ENCODE measurements around the gene SAPCD2.

SAPCD2 gene

GRCh38 chr9:137026384-137026783 is 44.0 kb downstream of the SAPCD2 start:
- H3K4ac ChIP-seq (ENCODE audit: low read depth, low read length): no peak overlapping the region
- H4K8ac ChIP-seq (ENCODE audit: low read depth, low read length): no peak overlapping the region
- no peak overlapping the region for H3K27ac ChIP-seq (ENCODE audit: low read depth, low read length)
- no peaks in the 10 kb centered on the region for H3K36me3 ChIP-seq (ENCODE audit: control insufficient read depth, insufficient read depth, low read length)
- no peak overlapping the region for H2BK15ac ChIP-seq (replicated peaks; ENCODE audit: low read depth)
- no peak overlapping the region for H3K9ac ChIP-seq (ENCODE audit: low read length)
- H3K27me3 ChIP-seq (ENCODE audit: insufficient read depth, low read length, poor library complexity): no peaks in the 10 kb centered on the region
- no peak for DNase-seq
- H3K56ac ChIP-seq (ENCODE audit: low read length): no peak overlapping the region
- no peak overlapping the region for H3K4me3 ChIP-seq (ENCODE audit: low read length)
- H2AK5ac ChIP-seq (ENCODE audit: low read length): no peak overlapping the region
- no peak overlapping the region for H4K5ac ChIP-seq (ENCODE audit: low read length)
- no peaks in the 10 kb centered on the region for H3K79me2 ChIP-seq (ENCODE audit: control insufficient read depth, insufficient read depth, low read length)
- no peak overlapping the region for H3K18ac ChIP-seq (ENCODE audit: low read length)
- no peaks in the 10 kb centered on the region for H3K4me1 ChIP-seq (ENCODE audit: control insufficient read depth, low read depth, low read length)
- H2BK120ac ChIP-seq (ENCODE audit: low read depth, low read length): no peak overlapping the region
- no peak overlapping the region for H2BK5ac ChIP-seq (ENCODE audit: low read length)
- WGBS (ENCODE audit: extremely low coverage, insufficient coverage, low lambda C conversion rate): no CpG with 5 or more reads among the region's 2 CpGs
- no peak overlapping the region for H3K23ac ChIP-seq (ENCODE audit: low read length)
- H3K79me1 ChIP-seq (ENCODE audit: low read length): no peaks in the 10 kb centered on the region
- H3K4me2 ChIP-seq (ENCODE audit: low read length): no peak overlapping the region

DNA sequence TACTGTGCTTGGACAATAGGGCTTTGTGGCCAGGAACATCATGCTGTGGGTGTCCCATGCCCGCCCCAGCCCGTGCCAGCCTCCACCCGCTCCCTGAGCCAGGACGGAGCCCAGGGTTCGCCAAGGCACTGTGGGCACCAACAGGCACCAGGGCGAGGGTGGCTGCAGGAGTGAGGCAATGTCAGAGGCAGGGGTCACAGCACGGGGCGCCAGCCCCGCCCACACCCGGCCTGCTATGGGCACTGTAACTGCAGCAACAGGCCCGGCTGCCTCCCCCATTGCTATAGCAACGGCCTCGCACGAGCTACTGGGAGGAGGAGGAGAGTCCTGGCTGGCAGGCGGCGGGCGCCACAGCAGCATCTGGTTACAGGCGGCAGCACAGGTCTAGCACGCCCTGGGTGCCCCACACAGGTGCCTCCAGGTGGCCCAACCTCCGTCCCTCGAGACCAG is 44.8 kb downstream of the SAPCD2 start:
- no CpG with 5 or more reads among the region's 21 CpGs for WGBS (ENCODE audit: extremely low coverage, insufficient coverage, low lambda C conversion rate)
- H3K56ac ChIP-seq (ENCODE audit: low read length): no peak overlapping the region
- no peak overlapping the region for H4K8ac ChIP-seq (ENCODE audit: low read depth, low read length)
- no peak overlapping the region for H3K18ac ChIP-seq (ENCODE audit: low read length)
- no peak overlapping the region for H4K5ac ChIP-seq (ENCODE audit: low read length)
- no peak overlapping the region for H3K9ac ChIP-seq (ENCODE audit: low read length)
- no peak for DNase-seq
- H3K4me2 ChIP-seq (ENCODE audit: low read length): no peak overlapping the region
- H3K79me1 ChIP-seq (ENCODE audit: low read length): no peaks in the 10 kb centered on the region
- H3K4ac ChIP-seq (ENCODE audit: low read depth, low read length): no peak overlapping the region
- H2AK5ac ChIP-seq (ENCODE audit: low read length): no peak overlapping the region
- H2BK120ac ChIP-seq (ENCODE audit: low read depth, low read length): no peak overlapping the region
- H3K36me3 ChIP-seq (ENCODE audit: control insufficient read depth, insufficient read depth, low read length): no peaks in the 10 kb centered on the region
- H3K4me3 ChIP-seq (ENCODE audit: low read length): no peak overlapping the region
- no peak overlapping the region for H3K27ac ChIP-seq (ENCODE audit: low read depth, low read length)
- H3K4me1 ChIP-seq (ENCODE audit: control insufficient read depth, low read depth, low read length): no peaks in the 10 kb centered on the region
- H2BK5ac ChIP-seq (ENCODE audit: low read length): no peak overlapping the region
- no peak overlapping the region for H3K23ac ChIP-seq (ENCODE audit: low read length)
- H3K79me2 ChIP-seq (ENCODE audit: control insufficient read depth, insufficient read depth, low read length): no peaks in the 10 kb centered on the region
- no peaks in the 10 kb centered on the region for H3K27me3 ChIP-seq (ENCODE audit: insufficient read depth, low read length, poor library complexity)
- H2BK15ac ChIP-seq (replicated peaks; ENCODE audit: low read depth): no peak overlapping the region

DNA sequence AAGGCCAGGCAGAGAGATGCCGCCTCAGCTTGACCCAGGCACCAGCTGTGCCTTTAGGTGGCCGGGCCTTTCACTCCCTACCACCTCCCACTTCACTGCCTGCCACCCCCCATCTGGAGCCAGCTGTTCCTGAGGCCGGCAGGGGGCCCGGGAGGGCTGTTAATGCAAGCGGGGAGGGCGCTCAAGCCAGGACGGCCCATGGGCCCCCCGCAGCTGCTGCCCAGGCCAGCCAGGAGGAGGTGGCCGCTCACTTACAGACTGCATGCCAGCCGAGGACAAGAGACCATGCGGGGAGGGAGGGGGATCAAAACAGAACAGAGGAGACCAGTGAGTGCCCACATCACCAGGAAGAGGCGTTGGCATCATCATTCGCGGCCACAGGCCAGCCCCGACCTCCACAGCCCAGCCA is 46.8 kb downstream of the SAPCD2 start:
- no peak overlapping the region for H2AK5ac ChIP-seq (ENCODE audit: low read length)
- H4K8ac ChIP-seq (ENCODE audit: low read depth, low read length): no peak overlapping the region
- no peak overlapping the region for H3K4me3 ChIP-seq (ENCODE audit: low read length)
- H3K79me2 ChIP-seq (ENCODE audit: control insufficient read depth, insufficient read depth, low read length): no peaks in the 10 kb centered on the region
- no peaks in the 10 kb centered on the region for H3K27me3 ChIP-seq (ENCODE audit: insufficient read depth, low read length, poor library complexity)
- H4K5ac ChIP-seq (ENCODE audit: low read length): no peak overlapping the region
- no peak overlapping the region for H3K56ac ChIP-seq (ENCODE audit: low read length)
- no peak overlapping the region for H3K4ac ChIP-seq (ENCODE audit: low read depth, low read length)
- WGBS (ENCODE audit: extremely low coverage, insufficient coverage, low lambda C conversion rate): no CpG with 5 or more reads among the region's 15 CpGs
- H3K9ac ChIP-seq (ENCODE audit: low read length): no peak overlapping the region
- H3K36me3 ChIP-seq (ENCODE audit: control insufficient read depth, insufficient read depth, low read length): no peaks in the 10 kb centered on the region
- H2BK120ac ChIP-seq (ENCODE audit: low read depth, low read length): no peak overlapping the region
- H3K23ac ChIP-seq (ENCODE audit: low read length): no peak overlapping the region
- H3K4me1 ChIP-seq (ENCODE audit: control insufficient read depth, low read depth, low read length): no peaks in the 10 kb centered on the region
- no peak overlapping the region for H2BK15ac ChIP-seq (replicated peaks; ENCODE audit: low read depth)
- no peak for DNase-seq
- H3K27ac ChIP-seq (ENCODE audit: low read depth, low read length): no peak overlapping the region
- H3K18ac ChIP-seq (ENCODE audit: low read length): no peak overlapping the region
- H3K4me2 ChIP-seq (ENCODE audit: low read length): no peak overlapping the region
- H3K79me1 ChIP-seq (ENCODE audit: low read length): no peaks in the 10 kb centered on the region
- no peak overlapping the region for H2BK5ac ChIP-seq (ENCODE audit: low read length)

DNA sequence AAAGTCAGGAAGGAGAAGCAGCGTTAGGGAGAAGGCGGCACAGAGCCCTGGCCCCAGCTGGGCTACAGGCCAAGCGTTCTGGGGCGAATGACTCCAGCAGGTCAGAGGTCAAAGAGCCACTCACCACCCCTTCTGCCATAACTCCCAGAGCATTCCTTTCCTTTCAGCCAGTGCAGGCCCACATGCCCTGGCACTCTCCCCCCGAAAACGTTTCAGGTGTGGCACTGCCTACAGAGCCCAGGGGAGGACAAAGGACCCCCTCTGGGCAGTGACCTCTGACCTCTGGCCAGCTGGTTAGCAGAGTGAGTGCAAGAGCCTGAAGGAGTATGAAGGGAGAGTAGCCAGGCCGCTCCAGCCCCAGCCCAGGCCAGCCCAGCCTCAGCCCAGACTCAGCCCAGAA is 47.2 kb downstream of the SAPCD2 start:
- no peaks in the 10 kb centered on the region for H3K4me1 ChIP-seq (ENCODE audit: control insufficient read depth, low read depth, low read length)
- H2AK5ac ChIP-seq (ENCODE audit: low read length): no peak overlapping the region
- no peak overlapping the region for H2BK5ac ChIP-seq (ENCODE audit: low read length)
- no peaks in the 10 kb centered on the region for H3K27me3 ChIP-seq (ENCODE audit: insufficient read depth, low read length, poor library complexity)
- no peak overlapping the region for H4K5ac ChIP-seq (ENCODE audit: low read length)
- H3K23ac ChIP-seq (ENCODE audit: low read length): no peak overlapping the region
- no peaks in the 10 kb centered on the region for H3K79me1 ChIP-seq (ENCODE audit: low read length)
- H3K27ac ChIP-seq (ENCODE audit: low read depth, low read length): no peak overlapping the region
- no peaks in the 10 kb centered on the region for H3K36me3 ChIP-seq (ENCODE audit: control insufficient read depth, insufficient read depth, low read length)
- no peak overlapping the region for H3K4me2 ChIP-seq (ENCODE audit: low read length)
- H3K56ac ChIP-seq (ENCODE audit: low read length): no peak overlapping the region
- H3K79me2 ChIP-seq (ENCODE audit: control insufficient read depth, insufficient read depth, low read length): no peaks in the 10 kb centered on the region
- no peak overlapping the region for H2BK15ac ChIP-seq (replicated peaks; ENCODE audit: low read depth)
- no peak overlapping the region for H3K4ac ChIP-seq (ENCODE audit: low read depth, low read length)
- H3K9ac ChIP-seq (ENCODE audit: low read length): no peak overlapping the region
- H3K18ac ChIP-seq (ENCODE audit: low read length): no peak overlapping the region
- DNase-seq: no peak
- no CpG with 5 or more reads among the region's 7 CpGs for WGBS (ENCODE audit: extremely low coverage, insufficient coverage, low lambda C conversion rate)
- no peak overlapping the region for H3K4me3 ChIP-seq (ENCODE audit: low read length)
- H2BK120ac ChIP-seq (ENCODE audit: low read depth, low read length): no peak overlapping the region
- no peak overlapping the region for H4K8ac ChIP-seq (ENCODE audit: low read depth, low read length)

GRCh38 chr9:137022662-137023008 is 47.7 kb downstream of the SAPCD2 start:
- no peak overlapping the region for H4K8ac ChIP-seq (ENCODE audit: low read depth, low read length)
- H3K79me2 ChIP-seq (ENCODE audit: control insufficient read depth, insufficient read depth, low read length): no peaks in the 10 kb centered on the region
- no peak overlapping the region for H3K9ac ChIP-seq (ENCODE audit: low read length)
- H4K5ac ChIP-seq (ENCODE audit: low read length): no peak overlapping the region
- H3K4me2 ChIP-seq (ENCODE audit: low read length): no peak overlapping the region
- H2BK15ac ChIP-seq (replicated peaks; ENCODE audit: low read depth): no peak overlapping the region
- H3K79me1 ChIP-seq (ENCODE audit: low read length): no peaks in the 10 kb centered on the region
- H3K4me3 ChIP-seq (ENCODE audit: low read length): no peak overlapping the region
- H2BK120ac ChIP-seq (ENCODE audit: low read depth, low read length): no peak overlapping the region
- H3K27me3 ChIP-seq (ENCODE audit: insufficient read depth, low read length, poor library complexity): no peaks in the 10 kb centered on the region
- no peak overlapping the region for H3K56ac ChIP-seq (ENCODE audit: low read length)
- no peaks in the 10 kb centered on the region for H3K4me1 ChIP-seq (ENCODE audit: control insufficient read depth, low read depth, low read length)
- H3K4ac ChIP-seq (ENCODE audit: low read depth, low read length): no peak overlapping the region
- H2AK5ac ChIP-seq (ENCODE audit: low read length): no peak overlapping the region
- no peak overlapping the region for H3K27ac ChIP-seq (ENCODE audit: low read depth, low read length)
- H2BK5ac ChIP-seq (ENCODE audit: low read length): no peak overlapping the region
- H3K18ac ChIP-seq (ENCODE audit: low read length): no peak overlapping the region
- no peak for DNase-seq
- no CpG with 5 or more reads among the region's 23 CpGs for WGBS (ENCODE audit: extremely low coverage, insufficient coverage, low lambda C conversion rate)
- H3K23ac ChIP-seq (ENCODE audit: low read length): no peak overlapping the region
- H3K36me3 ChIP-seq (ENCODE audit: control insufficient read depth, insufficient read depth, low read length): no peaks in the 10 kb centered on the region

DNA sequence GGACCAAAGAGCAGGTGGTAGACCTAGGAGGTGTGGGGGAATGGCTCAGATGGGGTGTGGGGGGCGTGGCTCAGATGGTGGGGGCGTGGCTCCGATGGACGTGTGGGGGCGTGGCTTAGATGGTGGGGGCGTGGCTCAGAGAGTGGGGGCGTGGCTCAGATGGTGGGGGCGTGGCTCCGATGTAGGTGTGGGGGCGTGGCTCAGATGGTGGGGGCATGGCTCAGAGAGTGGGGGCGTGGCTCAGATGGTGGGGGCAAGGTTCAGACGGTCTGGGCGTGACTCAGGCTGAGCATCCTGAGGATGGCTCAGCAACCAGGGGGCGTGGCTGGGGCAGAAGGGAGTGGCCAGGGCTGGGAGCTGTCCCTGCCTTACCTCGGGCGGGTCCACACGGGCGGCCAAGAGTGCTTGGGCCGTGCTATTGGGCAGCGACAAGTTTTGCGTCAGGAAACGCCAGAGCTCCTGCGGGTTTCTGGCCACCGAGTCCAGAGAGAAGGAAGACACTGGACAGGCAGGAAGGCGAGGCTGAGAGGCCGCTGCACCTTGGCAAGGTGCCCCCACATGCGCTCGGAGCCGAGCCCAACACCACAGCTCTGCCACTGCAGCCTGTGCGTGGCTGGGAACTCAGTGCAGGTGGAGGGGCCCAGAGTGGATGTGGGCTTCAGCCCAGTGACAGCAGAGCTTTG is 48.2 kb downstream of the SAPCD2 start:
- H3K56ac ChIP-seq (ENCODE audit: low read length): no peak overlapping the region
- H2BK5ac ChIP-seq (ENCODE audit: low read length): no peak overlapping the region
- no peak overlapping the region for H3K9ac ChIP-seq (ENCODE audit: low read length)
- no peak overlapping the region for H2AK5ac ChIP-seq (ENCODE audit: low read length)
- no peak overlapping the region for H3K4ac ChIP-seq (ENCODE audit: low read depth, low read length)
- no CpG with 5 or more reads among the region's 30 CpGs for WGBS (ENCODE audit: extremely low coverage, insufficient coverage, low lambda C conversion rate)
- no peak overlapping the region for H4K8ac ChIP-seq (ENCODE audit: low read depth, low read length)
- DNase-seq: peak; percentile 93
- no peak overlapping the region for H3K18ac ChIP-seq (ENCODE audit: low read length)
- H3K79me2 ChIP-seq (ENCODE audit: control insufficient read depth, insufficient read depth, low read length): no peaks in the 10 kb centered on the region
- no peaks in the 10 kb centered on the region for H3K4me1 ChIP-seq (ENCODE audit: control insufficient read depth, low read depth, low read length)
- no peak overlapping the region for H4K5ac ChIP-seq (ENCODE audit: low read length)
- H2BK120ac ChIP-seq (ENCODE audit: low read depth, low read length): no peak overlapping the region
- H2BK15ac ChIP-seq (replicated peaks; ENCODE audit: low read depth): no peak overlapping the region
- no peaks in the 10 kb centered on the region for H3K27me3 ChIP-seq (ENCODE audit: insufficient read depth, low read length, poor library complexity)
- H3K23ac ChIP-seq (ENCODE audit: low read length): no peak overlapping the region
- H3K4me3 ChIP-seq (ENCODE audit: low read length): no peak overlapping the region
- no peaks in the 10 kb centered on the region for H3K36me3 ChIP-seq (ENCODE audit: control insufficient read depth, insufficient read depth, low read length)
- H3K27ac ChIP-seq (ENCODE audit: low read depth, low read length): no peak overlapping the region
- no peaks in the 10 kb centered on the region for H3K79me1 ChIP-seq (ENCODE audit: low read length)
- no peak overlapping the region for H3K4me2 ChIP-seq (ENCODE audit: low read length)

Measured in mesendoderm (in vitro differentiated cells).